Skeletal muscle satellite cell (primary cell): Measurements from ENCODE around the gene DCDC1.

Experiments used
- H3K27me3 ChIP-seq: 2 replicates; pipeline ENCODE4 v1.7.0; 2013; ENCODE audit warnings: low read length; ENCODE audit not compliant: control insufficient read depth, insufficient read depth
- H3K36me3 ChIP-seq: 2 replicates; pipeline ENCODE4 v1.7.0; 2013; ENCODE audit warnings: mild to moderate bottlenecking, control low read depth, low read length; ENCODE audit not compliant: insufficient read depth
- H3K4me1 ChIP-seq: 2 replicates; pipeline ENCODE4 v1.7.0; 2013; ENCODE audit warnings: low read length; ENCODE audit not compliant: control insufficient read depth, insufficient read depth
- H3K4me2 ChIP-seq: 2 replicates; pipeline ENCODE4 v1.7.0; 2013; ENCODE audit warnings: mild to moderate bottlenecking, low read length
- H3K4me3 ChIP-seq: 2 replicates; pipeline ENCODE4 v1.7.0; 2013; ENCODE audit warnings: low read length
- H3K9ac ChIP-seq: 2 replicates; pipeline ENCODE4 v1.7.0; 2013; ENCODE audit warnings: mild to moderate bottlenecking, low read depth, low read length, moderate library complexity
- H3K9me3 ChIP-seq: replicated peaks from 2 replicates; pipeline ENCODE4 v1.7.0; 2013; ENCODE audit warnings: mild to moderate bottlenecking, control low read depth, low read length

DCDC1 gene

GRCh38 chr11:30821438-30821965, 548.0 kb downstream of the DCDC1 start:
- Histone ChIP-seq H3K36me3 (no peaks in the 10 kb centered on the region), H3K9me3 (no peaks in the 10 kb centered on the region), H3K4me1 (no peaks in the 10 kb centered on the region), H3K4me3 (no peak overlapping the region), H3K4me2 (no peak overlapping the region), H3K27me3 (no peaks in the 10 kb centered on the region), H3K9ac (no peak overlapping the region)

DNA sequence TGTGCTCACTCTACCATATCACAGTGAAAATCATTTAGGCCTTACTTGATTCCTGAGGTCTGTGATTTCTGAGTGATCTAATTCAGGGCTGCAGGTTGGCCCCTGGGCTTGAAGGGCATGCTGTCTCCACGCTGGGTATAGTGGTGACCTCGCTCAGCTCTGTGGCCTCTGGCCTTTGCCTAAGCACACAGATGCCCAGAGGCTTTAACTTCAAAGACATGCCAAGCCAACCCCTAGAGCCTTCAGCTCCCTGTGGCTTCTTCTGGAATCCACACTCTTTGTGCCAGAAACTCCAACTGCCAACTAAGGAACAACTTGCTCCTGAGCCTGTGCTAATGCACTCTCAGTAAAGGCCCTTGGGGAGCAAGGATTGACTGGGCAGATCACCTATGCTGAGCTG, 550.8 kb downstream of the DCDC1 start:
- H3K4me1 ChIP-seq: no peaks in the 10 kb centered on the region
- H3K4me3 ChIP-seq: no peak overlapping the region
- H3K9ac ChIP-seq: no peak overlapping the region
- H3K4me2 ChIP-seq: no peak overlapping the region
- H3K36me3 ChIP-seq: no peaks in the 10 kb centered on the region
- H3K9me3 ChIP-seq: no peaks in the 10 kb centered on the region
- no peaks in the 10 kb centered on the region for H3K27me3 ChIP-seq

- H3K4me3 ChIP-seq: no peak overlapping the region
- H3K4me2 ChIP-seq: no peak overlapping the region
- H3K36me3 ChIP-seq: no peaks in the 10 kb centered on the region
- no peaks in the 10 kb centered on the region for H3K4me1 ChIP-seq
- H3K9ac ChIP-seq: no peak overlapping the region
- H3K27me3 ChIP-seq: no peaks in the 10 kb centered on the region
- H3K9me3 ChIP-seq: no peaks in the 10 kb centered on the region
These were observed 552.3 kb downstream of the DCDC1 start for GRCh38 chr11:30816959-30817880.

GRCh38 chr11:30815619-30816018, 553.9 kb downstream of the DCDC1 start:
- Histone ChIP-seq H3K9ac (no peak overlapping the region), H3K9me3 (no peaks in the 10 kb centered on the region), H3K36me3 (no peaks in the 10 kb centered on the region), H3K27me3 (no peaks in the 10 kb centered on the region), H3K4me2 (no peak overlapping the region), H3K4me3 (no peak overlapping the region), H3K4me1 (no peaks in the 10 kb centered on the region)

DNA sequence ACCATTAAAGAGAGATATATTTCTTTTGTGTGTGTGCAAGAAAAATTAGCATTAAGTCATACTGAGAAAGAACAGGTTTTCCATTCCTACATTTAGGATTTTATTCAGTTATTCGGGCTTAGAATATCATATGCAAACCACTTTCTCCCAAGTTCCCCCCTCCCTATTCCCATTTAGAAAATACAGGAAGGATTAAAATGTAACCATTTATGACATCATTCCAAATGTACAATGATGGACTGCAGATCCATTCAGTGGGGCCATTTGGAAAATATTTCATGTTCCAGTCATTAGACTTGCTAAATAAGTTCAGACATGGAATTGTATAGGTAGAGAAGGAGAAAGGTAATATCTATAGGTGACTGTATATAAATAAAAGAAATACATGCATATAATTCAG, 554.8 kb downstream of the DCDC1 start:
- Histone ChIP-seq H3K9me3 (no peaks in the 10 kb centered on the region), H3K36me3 (no peaks in the 10 kb centered on the region), H3K4me1 (no peaks in the 10 kb centered on the region), H3K4me3 (no peak overlapping the region), H3K9ac (no peak overlapping the region), H3K27me3 (no peaks in the 10 kb centered on the region), H3K4me2 (no peak overlapping the region)
